ENCODE data around the gene EML6. TPM values are rescaled to one million over a fixed set of nuclear protein-coding genes. Genes with fewer than 3 reads are reported as not detected.

Gene EML6
- total RNA-seq, 2 experiments from 2014 or later, result 0.96 to 1.2 TPM

DNA sequence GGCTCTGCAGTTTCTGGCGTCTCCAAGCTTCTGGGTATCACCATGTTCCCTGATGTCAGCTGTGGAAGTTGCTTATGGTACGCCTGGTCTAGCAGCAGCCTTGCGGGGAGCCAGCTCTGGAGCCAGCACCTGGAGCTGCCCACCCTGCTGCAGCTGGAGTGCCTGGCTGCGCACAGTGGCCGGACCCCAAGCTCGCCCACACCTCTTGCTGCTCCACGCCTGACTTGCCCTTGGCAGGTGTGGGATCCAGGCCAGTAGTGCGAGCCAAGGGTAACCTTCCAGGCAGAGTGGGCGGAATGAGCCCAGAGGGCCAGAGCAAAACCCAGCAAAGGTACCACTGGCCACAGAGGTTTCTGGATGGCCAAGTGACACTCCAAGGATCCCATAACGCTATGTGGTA, 13.2 kb upstream of the EML6 start:
- Mint-ChIP-seq H3K36me3 (ENCODE audit: low read depth) (no peaks in the 10 kb centered on the region), H3K27me3 (peaks cover 47% of the 10 kb centered on the region), H3K9me3 (no peaks in the 10 kb centered on the region), H3K4me3 (no peak overlapping the region), H3K4me1 (peaks cover 14% of the 10 kb centered on the region), H3K27ac (no peak overlapping the region)
- CTCF ChIA-PET, result interaction anchor here (1.5 kb wide), 1 partner anchor 31 kb away, joined by 6 read pairs; no protein-coding TSS in a partner anchor
- DNase-seq, result no peak
- POLR2A ChIA-PET, result no interaction called here

GRCh38 chr2:54712516-54712915, 10.9 kb upstream of the EML6 start:
- H3K27ac Mint-ChIP-seq, result no peak overlapping the region
- ChIA-PET CTCF (interaction anchor here (0.9 kb wide), 1 partner anchor 32 kb away, joined by 3 read pairs; no protein-coding TSS in a partner anchor), POLR2A (no interaction called here)
- peaks cover 59% of the 10 kb centered on the region for H3K27me3 Mint-ChIP-seq
- no peak overlapping the region for H3K4me3 Mint-ChIP-seq
- no peak for DNase-seq
- no peaks in the 10 kb centered on the region for H3K36me3 Mint-ChIP-seq (ENCODE audit: low read depth)
- H3K9me3 Mint-ChIP-seq, result no peaks in the 10 kb centered on the region
- H3K4me1 Mint-ChIP-seq, result peaks cover 12% of the 10 kb centered on the region

DNA sequence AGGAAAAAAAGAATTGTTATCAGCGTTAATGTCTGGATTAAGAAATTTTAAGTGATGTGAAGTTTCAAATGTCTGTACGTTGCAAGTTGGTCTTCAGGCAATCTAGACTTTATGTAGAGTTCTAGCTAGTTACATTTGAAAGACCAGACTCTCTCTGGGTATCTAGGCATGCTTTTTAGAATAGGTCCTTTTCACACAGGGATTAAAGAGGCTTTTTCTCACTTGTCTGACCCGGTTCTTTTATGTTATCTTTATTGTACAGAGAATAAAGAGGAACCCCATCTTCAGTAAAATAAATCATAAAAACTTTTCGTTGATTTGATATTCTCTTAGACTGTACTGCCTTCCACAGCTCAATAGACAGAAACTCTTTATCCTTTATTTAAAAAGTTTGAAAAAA, 8.5 kb upstream of the EML6 start:
- peaks cover 1% of the 10 kb centered on the region for H3K4me1 Mint-ChIP-seq
- no peak for DNase-seq
- no peaks in the 10 kb centered on the region for H3K9me3 Mint-ChIP-seq
- ChIA-PET POLR2A (interaction anchor here (0.7 kb wide), 1 partner anchor 49 kb away, joined by 3 read pairs; no protein-coding TSS in a partner anchor), CTCF (interaction anchor here (1.2 to 1.9 kb wide), 2 partner anchors 8 to 11 kb away, joined by 3 to 4 read pairs; no protein-coding TSS in a partner anchor)
- peaks cover 62% of the 10 kb centered on the region for H3K27me3 Mint-ChIP-seq
- no peak overlapping the region for H3K4me3 Mint-ChIP-seq
- no peak overlapping the region for H3K27ac Mint-ChIP-seq
- H3K36me3 Mint-ChIP-seq (ENCODE audit: low read depth), result no peaks in the 10 kb centered on the region

GRCh38 chr2:54716375-54716774, 7.1 kb upstream of the EML6 start:
- Mint-ChIP-seq H3K9me3 (no peaks in the 10 kb centered on the region), H3K4me1 (no peaks in the 10 kb centered on the region), H3K4me3 (no peak overlapping the region), H3K36me3 (ENCODE audit: low read depth) (no peaks in the 10 kb centered on the region), H3K27ac (no peak overlapping the region), H3K27me3 (peaks cover 62% of the 10 kb centered on the region)
- ChIA-PET POLR2A (no interaction called here), CTCF (interaction anchor here (1.9 kb wide), 1 partner anchor 12 kb away, joined by 4 read pairs; no protein-coding TSS in a partner anchor)
- DNase-seq, result no peak

DNA sequence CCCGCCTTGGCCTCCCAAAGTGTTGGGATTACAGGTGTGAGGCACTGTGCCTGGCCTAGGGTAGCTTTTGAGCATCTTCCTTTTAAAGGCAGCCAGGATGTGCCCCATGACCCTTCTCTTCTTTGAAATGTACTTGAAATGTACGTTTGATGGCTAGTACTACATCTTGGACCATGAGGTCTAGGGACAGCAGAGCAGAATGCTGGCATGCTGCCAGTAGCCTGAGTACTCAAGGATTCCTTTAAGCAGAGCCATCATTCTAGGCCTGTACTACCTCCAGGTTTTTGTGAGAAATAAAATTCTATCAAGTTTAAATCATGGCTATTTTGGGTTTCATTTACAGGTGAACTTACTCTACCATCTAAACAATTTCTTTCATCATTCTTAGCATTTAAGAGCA, 2.9 kb upstream of the EML6 start:
- no peak overlapping the region for H3K27ac Mint-ChIP-seq
- H3K4me3 Mint-ChIP-seq, result no peak overlapping the region
- POLR2A ChIA-PET, result no interaction called here
- H3K36me3 Mint-ChIP-seq (ENCODE audit: low read depth), result no peaks in the 10 kb centered on the region
- peaks cover 18% of the 10 kb centered on the region for H3K4me1 Mint-ChIP-seq
- peaks cover 65% of the 10 kb centered on the region for H3K27me3 Mint-ChIP-seq
- H3K9me3 Mint-ChIP-seq, result no peaks in the 10 kb centered on the region
- DNase-seq, result no peak
- CTCF ChIA-PET, result no interaction called here

- Mint-ChIP-seq H3K4me1 (peaks cover 18% of the 10 kb centered on the region), H3K36me3 (ENCODE audit: low read depth) (no peaks in the 10 kb centered on the region), H3K4me3 (peak overlapping the region; percentile 91), H3K9me3 (no peaks in the 10 kb centered on the region), H3K27ac (peak overlapping the region; percentile 85), H3K27me3 (peaks cover 72% of the 10 kb centered on the region)
- CTCF ChIA-PET, result interaction anchor here (0.5 to 1.6 kb wide), 3 partner anchors 8 to 116 kb away, joined by 3 to 4 read pairs (median 3); no protein-coding TSS in a partner anchor
- POLR2A ChIA-PET, result no interaction called here
- no peak for DNase-seq
These were observed 821 bp upstream of the EML6 start for GRCh38 chr2:54722641-54723040.

DNA sequence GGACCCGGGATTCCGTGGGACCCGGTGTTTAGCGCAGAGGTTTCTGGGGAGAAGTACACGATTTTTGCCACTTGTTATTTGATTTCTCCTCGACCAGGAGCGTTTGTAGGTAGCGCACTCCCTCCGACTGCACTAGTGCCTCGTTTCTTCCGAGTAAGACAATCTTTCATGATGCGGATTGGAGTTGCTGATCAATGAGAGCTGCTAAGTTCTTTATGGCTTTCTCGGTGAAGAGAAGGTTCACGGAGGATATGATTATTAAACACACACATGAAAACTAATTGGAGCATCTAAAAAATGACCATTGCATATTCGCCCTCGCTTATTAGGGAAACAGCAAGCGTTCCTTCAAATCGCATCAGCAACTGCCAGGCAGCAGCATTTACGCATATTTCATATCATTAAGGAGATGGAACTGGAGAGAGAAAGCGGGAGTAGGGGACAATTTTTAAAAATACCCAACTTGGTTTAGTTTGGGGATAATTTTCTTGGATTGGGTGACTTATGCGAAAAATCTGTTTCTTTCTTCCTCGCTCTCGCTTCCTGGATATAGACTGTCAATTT, 616 bp downstream of the EML6 start:
- peaks cover 66% of the 10 kb centered on the region for H3K27me3 Mint-ChIP-seq
- no peak for DNase-seq
- CTCF ChIA-PET, result interaction anchor here (0.7 to 1.4 kb wide), 4 partner anchors 18 to 490 kb away, joined by 3 read pairs; no protein-coding TSS in a partner anchor
- H3K4me1 Mint-ChIP-seq, result peaks cover 18% of the 10 kb centered on the region
- H3K36me3 Mint-ChIP-seq (ENCODE audit: low read depth), result no peaks in the 10 kb centered on the region
- POLR2A ChIA-PET, result no interaction called here
- peak overlapping the region; percentile 80 for H3K27ac Mint-ChIP-seq
- peak overlapping the region; percentile 91 for H3K4me3 Mint-ChIP-seq
- no peaks in the 10 kb centered on the region for H3K9me3 Mint-ChIP-seq

GRCh38 chr2:54724560-54725342, 1.3 kb downstream of the EML6 start:
- ChIA-PET CTCF (interaction anchor here (0.7 to 1.1 kb wide), 3 partner anchors 17 to 491 kb away, joined by 3 read pairs; no protein-coding TSS in a partner anchor), POLR2A (no interaction called here)
- peak overlapping the region; percentile 91 for H3K4me3 Mint-ChIP-seq
- no peaks in the 10 kb centered on the region for H3K36me3 Mint-ChIP-seq (ENCODE audit: low read depth)
- H3K27ac Mint-ChIP-seq, result no peak overlapping the region
- peaks cover 63% of the 10 kb centered on the region for H3K27me3 Mint-ChIP-seq
- H3K9me3 Mint-ChIP-seq, result no peaks in the 10 kb centered on the region
- peak; percentile 23 for DNase-seq
- H3K4me1 Mint-ChIP-seq, result peaks cover 18% of the 10 kb centered on the region

DNA sequence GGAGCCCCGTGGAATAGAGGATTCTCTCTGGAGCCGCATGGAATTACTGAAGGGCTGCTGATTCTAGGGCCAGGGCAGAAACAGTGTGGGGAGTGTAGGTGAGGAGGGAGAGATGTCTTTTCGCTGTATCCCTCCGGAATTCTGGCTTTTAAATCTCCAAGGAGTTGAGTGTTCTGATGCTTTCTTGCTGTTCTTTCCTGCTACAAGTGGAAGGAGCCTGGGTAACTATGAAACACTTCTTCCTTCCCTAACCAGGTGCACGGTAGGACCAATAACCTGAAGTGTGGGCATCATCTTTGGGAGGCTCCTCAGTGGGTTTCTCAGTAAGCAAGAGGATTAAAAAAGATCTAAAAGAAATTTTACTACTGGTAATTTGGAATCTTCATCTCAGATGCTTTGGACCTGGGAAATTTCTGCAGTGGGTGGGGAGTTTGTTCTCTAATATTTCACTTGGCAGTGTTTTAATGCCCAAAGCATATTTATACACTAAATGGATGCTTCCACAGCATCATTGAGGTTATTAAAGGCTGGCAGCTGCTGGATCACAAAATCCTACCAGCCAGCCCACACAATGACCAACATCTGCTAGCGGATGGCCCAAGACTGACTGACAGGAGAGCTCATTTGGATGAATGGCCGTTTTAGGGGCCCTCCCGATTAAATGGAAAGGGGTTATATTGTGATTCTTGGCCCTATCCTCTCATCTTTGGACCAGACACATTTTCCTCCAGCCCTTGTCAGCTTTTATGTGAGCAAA, 2.1 kb downstream of the EML6 start:
- Mint-ChIP-seq H3K9me3 (no peaks in the 10 kb centered on the region), H3K4me3 (peak overlapping the region; percentile 73), H3K27me3 (peaks cover 57% of the 10 kb centered on the region), H3K36me3 (ENCODE audit: low read depth) (no peaks in the 10 kb centered on the region), H3K4me1 (peaks cover 18% of the 10 kb centered on the region), H3K27ac (no peak overlapping the region)
- CTCF ChIA-PET, result interaction anchor here (1.1 kb wide), 1 partner anchor 34 kb away, joined by 3 read pairs; no protein-coding TSS in a partner anchor
- POLR2A ChIA-PET, result no interaction called here
- DNase-seq, result no peak

- ChIA-PET CTCF (no interaction called here), POLR2A (no interaction called here)
- H3K9me3 Mint-ChIP-seq, result no peaks in the 10 kb centered on the region
- no peak for DNase-seq
- no peak overlapping the region for H3K4me3 Mint-ChIP-seq
- H3K27me3 Mint-ChIP-seq, result peaks cover 53% of the 10 kb centered on the region
- H3K36me3 Mint-ChIP-seq (ENCODE audit: low read depth), result no peaks in the 10 kb centered on the region
- H3K4me1 Mint-ChIP-seq, result peaks cover 18% of the 10 kb centered on the region
- no peak overlapping the region for H3K27ac Mint-ChIP-seq
These were observed 3.0 kb downstream of the EML6 start for GRCh38 chr2:54726431-54726830.

- H3K27me3 Mint-ChIP-seq, result peaks cover 52% of the 10 kb centered on the region
- H3K27ac Mint-ChIP-seq, result no peak overlapping the region
- H3K9me3 Mint-ChIP-seq, result no peaks in the 10 kb centered on the region
- ChIA-PET CTCF (no interaction called here), POLR2A (no interaction called here)
- peaks cover 18% of the 10 kb centered on the region for H3K4me1 Mint-ChIP-seq
- no peak for DNase-seq
- no peaks in the 10 kb centered on the region for H3K36me3 Mint-ChIP-seq (ENCODE audit: low read depth)
- no peak overlapping the region for H3K4me3 Mint-ChIP-seq
These were observed 3.5 kb downstream of the EML6 start for GRCh38 chr2:54726940-54727339.

- H3K27ac Mint-ChIP-seq, result no peak overlapping the region
- no peaks in the 10 kb centered on the region for H3K36me3 Mint-ChIP-seq (ENCODE audit: low read depth)
- peaks cover 10% of the 10 kb centered on the region for H3K4me1 Mint-ChIP-seq
- POLR2A ChIA-PET, result no interaction called here
- no peaks in the 10 kb centered on the region for H3K9me3 Mint-ChIP-seq
- CTCF ChIA-PET, result no interaction called here
- no peak overlapping the region for H3K4me3 Mint-ChIP-seq
- no peak for DNase-seq
- peaks cover 60% of the 10 kb centered on the region for H3K27me3 Mint-ChIP-seq
These were observed 5.2 kb downstream of the EML6 start for GRCh38 chr2:54728669-54729120.

DNA sequence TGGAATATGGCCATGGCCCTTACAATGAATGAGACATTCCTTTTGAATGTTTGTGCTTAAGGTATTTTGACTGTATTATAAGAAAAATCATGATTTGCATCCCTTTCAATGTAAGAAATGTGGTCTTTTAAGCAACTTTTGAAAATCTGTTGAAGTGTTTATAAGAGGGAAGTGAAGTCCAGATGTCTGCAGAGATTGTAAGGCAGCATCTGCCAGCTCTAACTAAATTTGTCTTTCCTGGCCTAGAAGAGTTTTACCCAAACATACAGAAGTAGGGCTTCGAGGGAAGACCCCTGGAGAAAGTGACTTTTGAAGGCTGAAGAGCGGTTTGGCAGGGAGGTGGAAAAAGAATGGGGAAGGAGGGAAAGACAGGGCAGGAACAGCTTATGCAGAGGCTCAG, 12.2 kb downstream of the EML6 start:
- H3K27me3 Mint-ChIP-seq, result peaks cover 16% of the 10 kb centered on the region
- no peaks in the 10 kb centered on the region for H3K4me1 Mint-ChIP-seq
- no peak for DNase-seq
- no peak overlapping the region for H3K4me3 Mint-ChIP-seq
- POLR2A ChIA-PET, result no interaction called here
- H3K9me3 Mint-ChIP-seq, result no peaks in the 10 kb centered on the region
- H3K36me3 Mint-ChIP-seq (ENCODE audit: low read depth), result no peaks in the 10 kb centered on the region
- CTCF ChIA-PET, result no interaction called here
- no peak overlapping the region for H3K27ac Mint-ChIP-seq

Data from activated CD4-positive, alpha-beta T cell treated with anti-CD3 and anti-CD28 coated beads, Interleukin-2, amount 10 ng/mL, durations not matched to agents 7 days and 5 days (primary cell).